ENCODE results near the gene ARPP21. TPM values are rescaled to one million over a fixed set of nuclear protein-coding genes. Genes with fewer than 3 reads are reported as not detected.

The ARPP21 gene
- total RNA-seq, 4 donors from 2014 or later, result not detected

GRCh38 chr3:35708394-35709271 is 69.3 kb downstream of the ARPP21 start:
- TF ChIP-seq POLR2A (IDR thresholded peaks at IDR 0.05) (no peak), CTCF (IDR thresholded peaks at IDR 0.05) (no peak)
- 57 to 59% methylated on average over 8 of the region's 8 CpGs for WGBS, 2 donors
- H3K4me1 ChIP-seq, result no peaks in the 10 kb centered on the region

DNA sequence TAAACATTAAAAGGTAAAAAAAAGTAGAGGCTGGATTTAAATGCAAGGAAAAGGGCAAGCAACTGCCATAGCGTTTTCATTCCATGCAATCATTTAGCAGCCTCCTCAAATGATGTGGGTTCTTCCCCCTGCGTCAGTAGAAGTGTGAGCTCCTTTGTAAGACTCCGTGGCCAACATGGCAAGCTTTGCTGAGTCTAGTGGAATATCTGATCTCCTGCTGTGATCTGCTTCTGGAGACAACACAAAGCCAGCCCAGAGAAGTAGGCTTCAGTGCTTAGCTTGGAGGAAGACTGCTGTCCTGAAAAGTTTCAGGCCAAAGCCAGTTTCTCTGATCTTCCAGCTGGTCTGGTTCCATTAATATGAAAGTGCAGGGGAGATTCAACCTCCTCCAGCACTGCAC is 70.4 kb downstream of the ARPP21 start:
- intact Hi-C loops (cut with DNase I), result no loop called here
- TF ChIP-seq POLR2A (IDR thresholded peaks at IDR 0.05) (no peak), CTCF (IDR thresholded peaks at IDR 0.05) (no peak)
- Histone ChIP-seq H3K27ac (no peak overlapping the region), H3K4me3 (no peak overlapping the region), H3K27me3 (no peaks in the 10 kb centered on the region), H3K36me3 (no peaks in the 10 kb centered on the region), H3K9me3 (no peaks in the 10 kb centered on the region), H3K4me1 (no peaks in the 10 kb centered on the region)
- no peak for DNase-seq
- 65 to 85% methylated on average over 3 of the region's 3 CpGs for WGBS, 2 donors

More at GRCh38 chr3:35708394-35709271, 69.3 kb downstream of the ARPP21 start:
- Histone ChIP-seq H3K27me3 (no peaks in the 10 kb centered on the region), H3K9me3 (no peaks in the 10 kb centered on the region), H3K4me3 (no peak overlapping the region), H3K36me3 (no peaks in the 10 kb centered on the region), H3K27ac (no peak overlapping the region)
- intact Hi-C loops (cut with DNase I), result no loop called here
- DNase-seq, result no peak

GRCh38 chr3:35710554-35710953 is 71.2 kb downstream of the ARPP21 start:
- intact Hi-C loops (cut with DNase I), result no loop called here
- Histone ChIP-seq H3K27me3 (no peaks in the 10 kb centered on the region), H3K4me1 (no peaks in the 10 kb centered on the region), H3K36me3 (no peaks in the 10 kb centered on the region), H3K27ac (no peak overlapping the region), H3K9me3 (no peaks in the 10 kb centered on the region), H3K4me3 (no peak overlapping the region)
- DNase-seq, result no peak
- WGBS, 2 donors, result 67 to 79% methylated on average over 1 of the region's 1 CpG
- TF ChIP-seq CTCF (IDR thresholded peaks at IDR 0.05) (no peak), POLR2A (IDR thresholded peaks at IDR 0.05) (no peak)

GRCh38 chr3:35718921-35719320 is 79.6 kb downstream of the ARPP21 start:
- H3K9me3 ChIP-seq, result no peaks in the 10 kb centered on the region
- WGBS, 2 donors, result 79 to 85% methylated on average over 1 of the region's 1 CpG

More at GRCh38 chr3:35718921-35719320, 79.6 kb downstream of the ARPP21 start:
- H3K27me3 ChIP-seq, result no peaks in the 10 kb centered on the region
- intact Hi-C loops (cut with DNase I), result no loop called here
- no peak overlapping the region for H3K4me3 ChIP-seq
- H3K4me1 ChIP-seq, result no peaks in the 10 kb centered on the region
- TF ChIP-seq CTCF (IDR thresholded peaks at IDR 0.05), result no peak
- TF ChIP-seq POLR2A (IDR thresholded peaks at IDR 0.05), result no peak
- DNase-seq, result no peak
- no peak overlapping the region for H3K27ac ChIP-seq
- no peaks in the 10 kb centered on the region for H3K36me3 ChIP-seq

All from esophagus squamous epithelium (tissue), 5 donors.